A549 (cell line): ENCODE data around the gene LRRC4.

Experiments
- EP300 ChIP-seq, 2 experiments: fragments of >200 bp; sonication (Bioruptor Twin); formaldehyde crosslinking; IDR thresholded peaks; 2 replicates in 1 of 2; 3 replicates in 1 of 2; pipeline ENCODE4 v1.6.1; 2016 to 2017
- JUN ChIP-seq, 2 experiments: fragments of >200 bp; sonication (Bioruptor Twin); formaldehyde crosslinking; IDR thresholded peaks; 2 replicates in 1 of 2; 3 replicates in 1 of 2; pipeline ENCODE4 v1.6.1; 2016 to 2017
- NFE2L2 ChIP-seq: fragments of 150-350 bp; conservative IDR thresholded peaks from 2 replicates; pipeline ENCODE4 v1.6.1; 2014; ENCODE audit warnings: low read length
- RFX5 ChIP-seq: fragments of 450-650 bp; IDR thresholded peaks from 2 replicates; pipeline ENCODE4 v1.7.1; 2014; ENCODE audit warnings: antibody characterized with exemption, mild to moderate bottlenecking, moderate library complexity
- TFCP2L1 ChIP-seq: fragments of 250-450 bp; sonication (Bioruptor Pico); IDR thresholded peaks from 2 replicates; pipeline ENCODE4 v1.5.0; 2021; ENCODE audit warnings: mild to moderate bottlenecking
- TF ChIP-seq, protein P1 (sequence below): fragments of >200 bp; sonication (Bioruptor Twin); formaldehyde crosslinking; IDR thresholded peaks from 3 replicates; pipeline ENCODE4 v1.5.1; 2016

GRCh38 chr7:128066858-128067257, 35.6 kb upstream of the LRRC4 start:
- TF ChIP-seq JUN (IDR thresholded peaks at IDR 0.05) (no peak), EP300 (IDR thresholded peaks at IDR 0.05) (no peak), RFX5 (no peak), NFE2L2 (no peak), TFCP2L1 (no peak)
- TF ChIP-seq, protein P1, sequence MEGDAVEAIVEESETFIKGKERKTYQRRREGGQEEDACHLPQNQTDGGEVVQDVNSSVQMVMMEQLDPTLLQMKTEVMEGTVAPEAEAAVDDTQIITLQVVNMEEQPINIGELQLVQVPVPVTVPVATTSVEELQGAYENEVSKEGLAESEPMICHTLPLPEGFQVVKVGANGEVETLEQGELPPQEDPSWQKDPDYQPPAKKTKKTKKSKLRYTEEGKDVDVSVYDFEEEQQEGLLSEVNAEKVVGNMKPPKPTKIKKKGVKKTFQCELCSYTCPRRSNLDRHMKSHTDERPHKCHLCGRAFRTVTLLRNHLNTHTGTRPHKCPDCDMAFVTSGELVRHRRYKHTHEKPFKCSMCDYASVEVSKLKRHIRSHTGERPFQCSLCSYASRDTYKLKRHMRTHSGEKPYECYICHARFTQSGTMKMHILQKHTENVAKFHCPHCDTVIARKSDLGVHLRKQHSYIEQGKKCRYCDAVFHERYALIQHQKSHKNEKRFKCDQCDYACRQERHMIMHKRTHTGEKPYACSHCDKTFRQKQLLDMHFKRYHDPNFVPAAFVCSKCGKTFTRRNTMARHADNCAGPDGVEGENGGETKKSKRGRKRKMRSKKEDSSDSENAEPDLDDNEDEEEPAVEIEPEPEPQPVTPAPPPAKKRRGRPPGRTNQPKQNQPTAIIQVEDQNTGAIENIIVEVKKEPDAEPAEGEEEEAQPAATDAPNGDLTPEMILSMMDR: no peak
